IPS-18c (cell line): ENCODE measurements around the gene TYW1.
"Not testable (repeated sequence)": the region's sequence is repeated elsewhere in the genome, so short reads cannot be mapped to it uniquely, and the experiment has no call there.

Source experiments
- H3K4me3 ChIP-seq: 2 replicates; pipeline ENCODE4 v1.7.0; 2013; ENCODE audit warnings: low read depth, mild to moderate bottlenecking, low read length, moderate library complexity; ENCODE audit not compliant: insufficient read depth
- H3K9me3 ChIP-seq: one replicate; pipeline ENCODE4 v1.6.1; 2013; ENCODE audit warnings: mild to moderate bottlenecking, low read length, moderate library complexity; ENCODE audit not compliant: control insufficient read depth, insufficient read depth

The TYW1 gene

DNA sequence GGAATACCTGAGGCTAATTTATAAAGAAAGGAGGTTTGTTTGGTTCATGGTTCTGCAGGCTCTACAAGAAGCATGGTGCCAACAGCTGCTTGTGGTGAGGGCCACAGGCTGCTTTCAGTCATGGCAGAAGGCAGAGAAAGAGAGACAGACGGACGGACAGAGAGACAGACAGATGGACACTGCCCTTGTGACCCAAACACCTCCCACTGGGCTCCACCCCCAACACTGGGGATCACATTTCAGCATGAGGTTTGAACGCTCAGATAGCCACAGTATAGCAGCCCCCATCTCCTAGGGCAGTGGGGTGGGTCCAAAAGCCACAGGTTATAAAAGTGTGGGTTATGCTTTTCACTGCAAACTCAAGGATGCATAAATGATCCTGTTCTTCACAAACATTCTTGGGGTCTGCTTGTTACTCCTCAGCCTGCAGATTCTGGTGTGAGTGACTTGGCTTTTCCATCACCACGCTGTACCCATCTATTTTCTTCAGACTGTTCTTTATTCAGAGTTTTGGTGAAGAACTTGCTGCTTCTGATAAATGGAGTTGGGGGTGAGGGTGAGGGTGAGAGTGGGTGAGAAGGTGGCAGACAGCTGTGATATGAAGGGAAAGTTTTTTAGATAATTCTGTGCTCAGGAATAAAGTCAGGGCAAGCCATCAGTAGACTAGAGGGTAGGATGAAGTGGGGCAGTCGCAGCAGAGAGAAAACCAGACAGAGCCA is 194.5 kb downstream of the TYW1 start:
- not testable (repeated sequence) for H3K9me3 ChIP-seq, H3K4me3 ChIP-seq

DNA sequence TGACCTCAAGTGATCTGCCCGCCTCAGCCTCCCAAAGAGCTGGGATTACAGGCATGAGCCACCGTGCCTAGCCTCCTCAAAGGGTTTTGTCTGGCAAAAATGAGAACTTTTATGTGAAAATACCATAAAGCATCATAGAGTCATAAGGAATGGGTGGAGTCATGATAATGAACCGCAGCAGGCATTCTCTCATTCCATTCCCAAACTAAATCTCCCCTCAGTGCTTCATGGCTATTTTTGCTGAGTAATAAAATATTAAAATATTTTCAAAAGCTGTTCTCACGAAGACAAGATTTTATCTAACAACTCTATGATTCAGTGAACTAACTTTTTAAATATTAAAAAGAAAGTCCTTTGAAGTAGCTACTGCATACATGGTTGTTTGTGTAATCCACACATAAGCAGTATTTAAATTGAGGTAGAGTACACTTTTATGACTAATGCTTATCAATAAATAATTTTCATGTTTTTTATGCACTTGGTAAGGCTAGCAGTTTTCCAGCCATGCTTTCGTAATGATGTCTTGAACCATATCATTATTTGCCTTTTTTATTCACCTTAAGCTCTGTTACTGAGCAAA is 195.6 kb downstream of the TYW1 start:
- not testable (repeated sequence) for H3K4me3 ChIP-seq, H3K9me3 ChIP-seq

DNA sequence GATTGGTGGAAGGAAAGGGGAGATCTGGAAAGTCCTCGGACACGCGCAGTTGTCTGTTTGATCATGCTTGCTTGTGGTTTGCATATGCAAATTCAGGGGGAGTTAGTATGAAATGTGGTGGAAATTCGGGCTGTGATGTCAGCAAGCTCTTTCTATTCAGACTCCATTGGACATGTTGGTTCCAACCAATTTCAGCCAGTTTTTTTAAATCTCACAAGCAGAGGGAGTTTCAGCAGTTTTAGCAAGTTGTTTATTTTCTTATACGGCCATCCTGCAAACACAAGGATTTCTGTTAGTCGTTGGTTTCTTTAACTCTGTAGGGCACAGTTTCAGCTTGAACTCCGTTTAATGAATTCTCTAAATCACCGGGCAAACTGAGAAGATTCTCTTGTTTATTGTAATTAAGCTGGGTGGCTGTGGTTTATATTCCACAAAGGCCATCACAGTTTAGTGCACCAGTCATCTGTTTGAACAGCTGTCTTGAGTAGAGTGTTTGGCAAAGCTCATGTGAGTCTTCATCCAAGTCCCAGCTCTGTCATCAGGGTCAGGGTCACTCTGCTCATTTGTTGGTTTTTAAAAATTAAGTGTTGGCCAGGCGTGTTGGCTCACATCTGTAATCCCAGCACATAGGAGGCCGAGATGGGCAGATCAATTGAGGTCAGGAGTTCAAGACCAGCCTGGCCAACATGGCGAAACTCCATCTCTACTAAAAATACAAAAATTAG is 196.4 kb downstream of the TYW1 start:
- H3K4me3 ChIP-seq, H3K9me3 ChIP-seq: not testable (repeated sequence)

DNA sequence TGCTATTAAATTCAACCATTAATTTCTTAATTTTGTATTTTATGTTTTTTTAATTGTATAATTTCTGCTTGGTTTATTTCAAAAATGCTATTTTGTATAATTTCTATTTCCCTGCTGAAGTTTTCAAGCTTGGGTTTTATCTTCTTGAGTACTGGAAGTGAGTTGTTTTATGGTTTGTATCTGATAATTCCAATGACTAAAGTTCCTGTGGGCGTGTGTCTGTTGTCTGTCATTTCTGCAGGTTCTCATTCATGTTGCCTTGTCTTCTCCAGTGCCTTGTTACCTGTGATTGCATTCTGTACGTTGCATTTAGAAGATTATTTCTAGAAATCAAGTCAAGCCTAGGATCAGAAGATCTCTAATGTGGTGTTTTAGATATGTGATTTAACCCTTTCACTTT is 199.5 kb downstream of the TYW1 start:
- H3K4me3 ChIP-seq, H3K9me3 ChIP-seq: not testable (repeated sequence)

DNA sequence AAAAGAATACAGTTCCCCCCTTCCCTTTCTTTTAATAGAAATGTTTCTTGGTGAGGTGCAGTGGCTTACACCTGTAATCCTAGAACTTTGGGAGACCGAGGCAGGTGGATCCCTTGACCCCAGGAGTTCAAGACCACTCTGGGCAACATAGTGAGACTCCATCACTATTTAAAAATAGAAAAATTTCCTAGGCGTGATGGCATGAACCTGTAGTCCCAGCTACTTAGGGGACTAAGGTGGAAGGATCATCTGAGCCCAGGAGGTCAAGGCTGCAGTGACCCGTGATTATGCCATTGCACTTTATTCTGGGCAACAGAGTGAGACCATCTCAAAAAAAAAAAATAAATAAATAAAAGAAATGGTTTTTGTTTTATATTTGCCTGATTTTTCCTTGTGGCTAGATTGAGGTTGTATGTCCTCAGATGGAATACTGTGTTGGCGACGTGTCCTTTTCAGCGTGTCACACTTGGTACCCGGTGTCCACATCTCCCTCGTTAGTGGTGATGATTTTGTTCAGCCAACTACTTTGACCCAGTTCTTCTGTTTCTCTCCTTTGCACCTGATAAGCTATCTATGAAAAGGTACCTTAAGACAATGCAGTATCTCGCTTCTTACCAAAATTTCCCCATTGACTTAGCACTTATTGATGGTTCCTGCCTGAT is 202.4 kb downstream of the TYW1 start:
- not testable (repeated sequence) for H3K4me3 ChIP-seq, H3K9me3 ChIP-seq

DNA sequence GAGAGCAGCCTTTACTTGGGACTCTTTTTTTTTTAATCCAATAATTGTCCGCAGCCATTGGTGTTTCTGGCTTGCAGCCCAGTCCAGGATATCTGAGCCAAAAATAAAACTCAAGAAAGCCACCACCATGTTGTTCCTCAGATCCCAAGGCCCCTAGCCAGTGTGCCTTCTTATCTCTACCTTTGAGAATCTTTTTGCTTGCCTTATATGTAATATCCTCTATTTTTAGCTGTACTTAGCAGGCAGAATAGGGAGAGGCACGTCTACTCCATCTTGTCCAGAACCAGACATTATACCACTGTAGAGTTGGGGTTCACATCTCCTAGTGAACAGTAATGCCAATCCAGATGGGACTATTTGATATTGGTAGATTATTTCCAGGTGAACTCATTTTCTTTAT is 209.1 kb downstream of the TYW1 start:
- not testable (repeated sequence) for H3K9me3 ChIP-seq, H3K4me3 ChIP-seq

DNA sequence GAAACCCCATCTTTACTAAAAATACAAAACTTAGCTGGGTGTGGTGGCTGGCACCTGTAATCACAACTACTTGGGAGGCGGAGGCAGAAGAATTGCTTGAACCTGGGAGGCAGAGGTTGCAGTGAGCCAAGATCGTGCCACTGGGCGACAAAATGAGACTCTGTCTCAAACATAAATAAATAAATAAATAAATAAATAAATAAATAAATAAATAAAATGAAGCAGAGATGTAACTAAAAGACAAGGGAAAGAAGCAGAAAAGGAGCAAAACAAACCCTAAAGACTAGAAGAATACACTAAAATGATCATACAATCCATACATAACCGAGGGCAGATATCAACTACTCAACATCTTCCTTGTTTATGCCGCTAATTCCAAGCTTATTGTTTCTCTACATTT is 209.8 kb downstream of the TYW1 start:
- H3K9me3 ChIP-seq: no peaks in the 10 kb centered on the region
- no peak overlapping the region for H3K4me3 ChIP-seq

DNA sequence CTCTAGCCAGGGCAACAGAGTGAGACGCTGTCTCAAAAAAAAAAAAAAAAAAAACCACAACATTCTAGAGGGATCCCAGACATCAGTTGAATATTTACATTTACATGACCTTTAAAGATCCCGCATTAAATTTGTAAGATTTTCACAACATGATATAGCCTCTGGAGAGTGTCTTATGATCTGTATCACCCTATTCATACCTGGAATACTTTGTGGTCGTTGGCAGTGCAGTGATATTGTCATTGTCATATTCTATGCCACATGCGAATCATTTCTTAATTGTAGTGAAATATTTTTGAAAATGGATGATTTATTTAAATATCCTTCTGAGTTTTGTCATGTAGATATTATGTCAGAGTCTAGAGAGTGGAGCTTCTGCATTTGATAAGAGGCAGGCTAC is 212.0 kb downstream of the TYW1 start:
- not testable (repeated sequence) for H3K9me3 ChIP-seq, H3K4me3 ChIP-seq

DNA sequence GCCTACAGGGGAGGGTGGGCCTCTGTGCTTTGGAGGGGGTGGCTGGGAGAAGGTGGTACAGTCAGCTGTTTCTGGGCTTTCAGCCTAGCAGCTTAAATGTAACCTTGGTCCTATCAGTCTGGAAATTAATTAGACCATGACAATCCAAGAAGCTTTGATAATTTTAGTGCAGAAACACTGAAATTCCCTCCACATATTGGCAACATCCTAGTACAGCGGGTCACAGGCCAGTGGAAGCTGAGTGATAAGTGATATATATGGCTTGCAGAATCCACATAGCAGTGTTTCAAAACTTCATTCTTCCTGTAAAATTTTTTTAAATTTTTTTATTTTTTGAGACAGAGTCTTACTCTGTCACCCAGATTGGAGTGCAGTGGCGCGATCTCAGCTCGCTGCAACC is 212.6 kb downstream of the TYW1 start:
- Histone ChIP-seq H3K4me3 (no peak overlapping the region), H3K9me3 (no peaks in the 10 kb centered on the region)

DNA sequence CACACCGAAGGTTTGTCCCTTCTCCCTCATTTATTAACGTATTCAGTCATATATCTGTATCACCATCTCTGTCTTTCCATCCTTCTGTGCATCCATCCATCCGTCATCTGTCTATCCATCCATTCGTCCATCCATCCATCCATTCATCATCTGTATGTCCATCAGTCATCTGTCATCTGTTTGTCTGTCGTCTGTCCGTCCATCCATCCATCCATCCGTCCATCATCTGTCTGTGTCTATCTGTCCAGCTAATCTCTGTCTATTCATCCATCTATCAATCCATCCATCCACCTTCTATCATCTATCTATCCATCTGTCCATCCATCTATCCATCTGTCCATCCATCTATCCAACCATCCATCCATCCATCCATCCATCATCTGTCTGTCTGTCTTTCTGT is 213.9 kb downstream of the TYW1 start:
- Histone ChIP-seq H3K4me3 (no peak overlapping the region), H3K9me3 (no peaks in the 10 kb centered on the region)

DNA sequence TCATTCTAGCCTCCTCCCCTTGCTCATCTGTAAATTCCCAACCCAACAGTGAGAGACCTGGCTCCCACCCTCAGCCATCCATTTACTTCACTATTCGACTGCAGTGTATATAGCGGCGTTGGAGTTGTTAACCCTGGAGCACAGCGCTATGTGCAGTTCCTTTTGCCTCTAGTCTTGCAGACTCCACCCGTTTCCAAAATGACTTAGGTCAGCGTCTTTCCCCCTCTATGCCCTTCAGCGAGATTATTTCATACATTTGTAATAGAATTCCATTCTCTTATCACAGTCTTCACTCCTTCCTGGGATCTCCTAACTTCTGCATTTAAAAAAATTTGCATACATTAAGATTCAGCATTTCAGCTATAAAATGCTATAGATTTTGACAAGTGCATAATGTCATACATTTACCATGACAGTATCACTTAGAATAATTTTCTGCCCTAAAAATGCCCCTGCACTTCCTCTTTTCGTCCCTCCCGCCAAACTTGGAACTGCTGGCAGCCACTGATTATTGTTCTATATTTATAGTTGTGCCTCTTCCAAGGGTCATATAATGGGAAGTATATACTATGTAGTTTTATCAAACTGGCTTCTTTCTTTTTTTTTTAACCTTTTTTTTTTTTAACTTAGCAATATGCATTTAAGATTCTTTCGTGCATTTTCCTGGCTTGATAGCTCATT is 215.2 kb downstream of the TYW1 start:
- H3K9me3 ChIP-seq, H3K4me3 ChIP-seq: not testable (repeated sequence)

DNA sequence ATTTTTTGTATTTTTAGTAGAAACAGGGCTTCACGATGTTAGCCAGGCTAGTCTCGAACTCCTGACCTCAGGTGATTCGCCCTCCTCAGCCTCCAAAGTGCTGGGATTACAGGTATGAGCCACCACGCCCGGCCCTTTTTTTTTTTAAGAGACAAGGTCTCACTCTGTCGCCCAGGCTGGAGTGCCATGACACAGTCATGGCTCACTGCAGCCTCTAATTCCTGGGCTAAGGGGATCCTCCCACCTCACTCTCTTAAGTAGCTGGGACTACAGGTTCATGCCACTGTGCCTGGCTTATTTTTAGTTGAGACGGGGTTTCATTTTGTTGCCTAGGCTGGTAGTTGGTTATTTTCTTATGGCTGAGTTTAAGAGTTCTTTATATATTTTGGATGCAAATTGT is 216.4 kb downstream of the TYW1 start:
- H3K4me3 ChIP-seq, H3K9me3 ChIP-seq: not testable (repeated sequence)

DNA sequence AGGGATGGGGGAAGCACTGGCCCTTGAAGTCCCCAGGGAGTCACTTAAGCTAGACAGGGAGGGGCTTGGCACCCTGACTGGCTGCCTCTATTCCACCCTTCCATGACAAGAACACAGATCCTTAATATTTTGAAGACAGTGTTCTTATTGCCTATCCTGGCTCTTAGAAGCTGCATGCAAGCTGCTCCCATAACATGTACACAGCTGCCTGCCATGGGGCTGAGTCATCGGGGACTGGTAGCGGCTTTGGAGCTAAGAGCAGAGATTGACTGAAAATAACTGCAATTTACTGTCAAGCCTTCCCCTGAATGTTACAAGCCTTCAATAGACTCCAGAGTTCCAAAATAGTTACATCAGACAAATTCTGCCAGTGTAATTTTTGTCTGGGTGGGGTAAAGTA is 226.9 kb downstream of the TYW1 start:
- not testable (repeated sequence) for H3K4me3 ChIP-seq, H3K9me3 ChIP-seq

DNA sequence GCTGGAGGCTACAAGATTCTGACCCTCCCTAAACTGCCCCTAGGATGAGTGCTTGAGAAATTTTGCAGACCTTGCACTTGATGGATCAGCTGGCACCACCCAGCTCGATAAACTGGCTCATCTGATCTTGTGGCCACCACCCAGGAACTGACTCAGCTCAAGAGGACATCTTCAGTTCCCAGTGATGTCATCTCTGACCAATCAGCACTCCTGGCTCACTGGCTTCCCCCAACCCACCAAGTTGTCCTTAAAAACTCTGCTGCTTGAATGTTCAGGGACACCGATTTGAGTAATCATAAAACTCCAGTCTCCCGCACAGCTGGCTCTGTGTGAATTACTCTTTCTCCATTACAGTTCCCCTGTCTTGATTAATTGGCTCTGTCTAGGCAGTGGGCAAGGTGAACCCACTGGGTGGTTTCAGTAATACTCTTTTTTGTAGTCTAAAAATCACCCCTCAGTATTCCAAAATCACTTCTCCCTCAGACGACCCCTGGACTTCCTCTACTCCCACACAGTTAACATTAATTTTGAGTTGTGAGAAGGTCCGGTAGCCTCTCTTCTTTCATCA is 229.8 kb downstream of the TYW1 start:
- H3K4me3 ChIP-seq, H3K9me3 ChIP-seq: not testable (repeated sequence)

DNA sequence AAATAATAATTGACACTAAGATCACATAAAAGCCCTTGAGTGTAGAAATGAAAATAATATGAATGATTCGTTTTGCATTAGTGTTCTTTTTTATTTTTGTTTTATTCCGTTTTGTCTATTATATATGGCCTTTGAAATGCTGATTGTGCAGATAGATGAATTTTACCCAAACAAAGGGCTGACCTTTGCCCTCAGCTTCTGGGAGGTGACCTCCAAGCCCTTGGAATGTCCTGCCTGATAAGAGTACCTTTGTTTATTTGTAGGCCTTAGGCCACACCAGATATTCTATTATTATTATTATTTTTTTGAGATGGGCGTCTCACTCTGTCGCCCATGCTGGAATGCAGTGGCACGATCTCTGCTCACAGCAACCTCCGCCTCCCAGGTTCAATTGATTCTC is 230.3 kb downstream of the TYW1 start:
- not testable (repeated sequence) for H3K4me3 ChIP-seq, H3K9me3 ChIP-seq

DNA sequence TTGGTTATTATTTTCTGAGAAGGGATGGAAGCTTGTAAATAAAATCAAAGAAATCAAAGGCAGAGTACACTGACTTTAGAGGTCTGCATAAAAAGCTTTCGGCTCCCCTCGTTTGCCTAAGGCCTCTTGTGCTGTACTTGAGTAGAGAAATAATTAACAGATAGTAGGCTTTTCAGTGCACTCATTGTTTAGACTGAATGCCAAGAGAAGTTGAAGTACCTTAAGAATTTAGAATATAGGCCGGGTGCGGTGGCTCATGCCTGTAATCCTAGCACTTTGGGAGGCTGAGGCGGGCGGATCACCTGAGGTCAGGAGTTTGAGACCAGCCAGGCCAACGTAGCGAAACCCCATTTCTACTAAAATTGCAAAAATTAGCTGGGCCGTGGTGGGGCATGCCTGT is 232.4 kb downstream of the TYW1 start:
- H3K9me3 ChIP-seq, H3K4me3 ChIP-seq: not testable (repeated sequence)

DNA sequence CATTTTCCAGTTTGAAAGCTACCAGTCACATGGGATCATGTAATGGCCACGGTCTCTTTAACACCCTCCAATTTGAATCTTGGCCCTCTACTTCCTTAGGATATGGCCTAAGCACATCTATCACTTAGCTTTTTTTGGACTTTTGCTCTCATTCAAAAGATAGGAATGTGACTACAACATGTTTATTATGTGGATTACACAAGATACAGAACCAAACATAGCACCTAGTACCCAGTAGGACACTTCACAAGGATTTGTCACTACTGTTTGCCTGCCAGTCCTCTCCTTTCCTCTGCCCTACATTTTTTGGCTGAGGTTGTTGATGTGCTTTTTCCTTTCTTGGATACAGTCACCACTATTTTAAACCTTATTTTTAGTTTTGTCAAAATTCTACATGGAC is 233.4 kb downstream of the TYW1 start:
- not testable (repeated sequence) for H3K9me3 ChIP-seq, H3K4me3 ChIP-seq
